ENCODE results near the gene BRD7. TPM values are rescaled to one million over a fixed set of nuclear protein-coding genes. Genes with fewer than 3 reads are reported as not detected.

The BRD7 gene
- polyA plus RNA-seq, 2 of the 4 experiments (the other 2 are of a cell fraction) = 60.4 to 94.5 TPM

DNA sequence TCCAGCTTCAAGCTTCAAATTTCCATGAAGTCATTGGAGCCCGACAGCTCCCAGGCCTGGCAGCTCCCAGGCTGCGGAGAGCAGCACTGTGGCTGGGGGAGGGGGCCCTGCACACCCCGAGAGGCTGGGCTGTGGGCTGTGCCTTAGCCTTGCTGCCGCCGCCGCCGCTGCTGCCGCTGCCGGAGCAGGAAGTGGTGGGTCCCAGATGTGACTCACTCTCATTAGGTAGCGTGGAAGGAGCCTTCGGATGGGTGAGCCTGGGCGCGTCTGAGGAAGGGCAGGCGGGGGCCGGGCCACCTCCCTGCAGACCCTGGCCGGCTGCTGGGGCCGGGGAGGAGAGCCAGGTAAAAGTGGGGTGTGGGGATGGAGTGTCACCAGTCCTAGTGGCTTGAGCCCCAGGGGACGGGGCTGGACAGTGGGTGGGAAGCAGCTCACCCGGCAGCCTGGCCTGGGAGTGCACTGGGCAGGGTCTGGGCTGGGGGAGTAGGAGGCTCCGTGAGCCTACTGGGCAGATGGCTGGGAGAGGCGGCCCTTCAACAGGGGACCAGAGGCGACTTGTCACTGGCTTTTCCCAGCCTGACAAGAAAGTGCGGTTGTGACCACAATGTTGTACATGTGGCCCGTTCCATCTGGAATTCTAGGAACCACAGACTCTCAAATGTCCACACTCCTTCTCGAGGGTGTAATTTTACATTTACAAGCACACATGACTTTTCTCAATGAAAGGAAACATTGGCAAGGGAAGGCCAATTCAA lies 102.3 kb downstream of the BRD7 start, which contains the start of gene ADCY7:
TSS of gene ADCY7 (plus strand) at position 215 of the 755 bp plus-strand sequence. CDS start 21,629 bp downstream, outside the sequence.
- ChIA-PET CTCF (no interaction called here), POLR2A (no interaction called here)
- ATAC-seq (no peak), DNase-seq (ENCODE audit: low read depth in 1 of 2, low spot score in 1 of 2) (no peak), FAIRE-seq (no peak)
- TF ChIP-seq EHMT2 (IDR thresholded peaks at IDR 0.05; ENCODE audit: low read depth) = no peak
- no peak for TF ChIP-seq HMGXB4 (CRISPR knock-in tag; IDR thresholded peaks at IDR 0.05; ENCODE audit: borderline replicate concordance)
- TF ChIP-seq, protein P1, sequence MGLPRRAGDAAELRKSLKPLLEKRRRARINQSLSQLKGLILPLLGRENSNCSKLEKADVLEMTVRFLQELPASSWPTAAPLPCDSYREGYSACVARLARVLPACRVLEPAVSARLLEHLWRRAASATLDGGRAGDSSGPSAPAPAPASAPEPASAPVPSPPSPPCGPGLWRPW (IDR thresholded peaks at IDR 0.05) = no peak
- no peak for TF ChIP-seq NPAS2 (CRISPR knock-in tag; IDR thresholded peaks at IDR 0.05; ENCODE audit: borderline replicate concordance)
- no peak for TF ChIP-seq MAFK (IDR thresholded peaks at IDR 0.05; ENCODE audit: partially characterized antibody)
- TF ChIP-seq REST (IDR thresholded peaks at IDR 0.05) = no peak
- no peak for TF ChIP-seq HEYL (CRISPR knock-in tag; IDR thresholded peaks at IDR 0.05)
- no peak for TF ChIP-seq PHF8 (IDR thresholded peaks at IDR 0.05; ENCODE audit: borderline replicate concordance, low read depth)
- TF ChIP-seq MAZ (IDR thresholded peaks at IDR 0.05; ENCODE audit: borderline replicate concordance, low read depth, low read length) = no peak
- TF ChIP-seq RAD21 (conservative IDR thresholded peaks at IDR 0.05 in 1 of 2, IDR thresholded peaks at IDR 0.05 in 1 of 2) = no peak
- TF ChIP-seq, protein P2, sequence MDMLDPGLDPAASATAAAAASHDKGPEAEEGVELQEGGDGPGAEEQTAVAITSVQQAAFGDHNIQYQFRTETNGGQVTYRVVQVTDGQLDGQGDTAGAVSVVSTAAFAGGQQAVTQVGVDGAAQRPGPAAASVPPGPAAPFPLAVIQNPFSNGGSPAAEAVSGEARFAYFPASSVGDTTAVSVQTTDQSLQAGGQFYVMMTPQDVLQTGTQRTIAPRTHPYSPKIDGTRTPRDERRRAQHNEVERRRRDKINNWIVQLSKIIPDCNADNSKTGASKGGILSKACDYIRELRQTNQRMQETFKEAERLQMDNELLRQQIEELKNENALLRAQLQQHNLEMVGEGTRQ (IDR thresholded peaks at IDR 0.05) = no peak
- TF ChIP-seq, protein P3, sequence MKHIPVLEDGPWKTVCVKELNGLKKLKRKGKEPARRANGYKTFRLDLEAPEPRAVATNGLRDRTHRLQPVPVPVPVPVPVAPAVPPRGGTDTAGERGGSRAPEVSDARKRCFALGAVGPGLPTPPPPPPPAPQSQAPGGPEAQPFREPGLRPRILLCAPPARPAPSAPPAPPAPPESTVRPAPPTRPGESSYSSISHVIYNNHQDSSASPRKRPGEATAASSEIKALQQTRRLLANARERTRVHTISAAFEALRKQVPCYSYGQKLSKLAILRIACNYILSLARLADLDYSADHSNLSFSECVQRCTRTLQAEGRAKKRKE (CRISPR knock-in tag; IDR thresholded peaks at IDR 0.05; ENCODE audit: low read depth) = no peak
- TF ChIP-seq, protein P4, sequence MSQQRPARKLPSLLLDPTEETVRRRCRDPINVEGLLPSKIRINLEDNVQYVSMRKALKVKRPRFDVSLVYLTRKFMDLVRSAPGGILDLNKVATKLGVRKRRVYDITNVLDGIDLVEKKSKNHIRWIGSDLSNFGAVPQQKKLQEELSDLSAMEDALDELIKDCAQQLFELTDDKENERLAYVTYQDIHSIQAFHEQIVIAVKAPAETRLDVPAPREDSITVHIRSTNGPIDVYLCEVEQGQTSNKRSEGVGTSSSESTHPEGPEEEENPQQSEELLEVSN (IDR thresholded peaks at IDR 0.05; ENCODE audit: borderline replicate concordance, low read depth) = no peak
- TF ChIP-seq RARB (CRISPR knock-in tag; IDR thresholded peaks at IDR 0.05) = no peak
- no peak for TF ChIP-seq JUNB (IDR thresholded peaks at IDR 0.05)
- no peak for TF ChIP-seq TP53 (CRISPR knock-in tag; IDR thresholded peaks at IDR 0.05)
- WGBS (ENCODE audit: missing lambda C conversion rate) = 96% methylated on average over 24 of the region's 25 CpGs
- H3K27ac ChIP-seq = peak within 1 kb of the TSS in 1 of 2 experiments; percentile 19; a peak in 2 of 6 replicates
- no peaks in the 10 kb centered on the region for H3K9me3 ChIP-seq
- H3K4me1 ChIP-seq = peaks cover 22% of the 10 kb centered on the region
- no peak within 1 kb of the TSS for H3K4me3 ChIP-seq
- no peak within 1 kb of the TSS for H3K4me2 ChIP-seq

Small RNA genes lying within 50 kb of the gene (small RNA-seq; reads per million reads assigned to genes)
- 0 reads per million in 6 experiments for gene MIR6771

Other genes starting within 250 kb of the BRD7 start
- 14.5 and 19.4 TPM in 2 replicates for gene TENT4B, start 215.7 kb downstream of the BRD7 start, polyA plus RNA-seq (2011; rRNA removed)
- gene TENT4B, start 215.7 kb downstream of the BRD7 start, polyA plus RNA-seq (2017; fragmentation: RNase III; extraction: RNeasy Plus Mini Kit Qiagen cat#74134 plus additional on column Dnase treatment) = 12.2 to 12.5 TPM (median 12.2 TPM) in 3 replicates
- gene ADCY7, start 102.4 kb downstream of the BRD7 start, polyA plus RNA-seq (2011; rRNA removed) = 10.5 and 15.8 TPM in 2 replicates
- gene ADCY7, start 102.4 kb downstream of the BRD7 start, polyA plus RNA-seq (2017; fragmentation: RNase III; extraction: RNeasy Plus Mini Kit Qiagen cat#74134 plus additional on column Dnase treatment) = 14.9 to 19.5 TPM (median 18.7 TPM) in 3 replicates
- gene NKD1, start 179.4 kb upstream of the BRD7 start, polyA plus RNA-seq (2011; rRNA removed) = 0.10 and 0.17 TPM in 2 replicates
- gene NKD1, start 179.4 kb upstream of the BRD7 start, polyA plus RNA-seq (2017; fragmentation: RNase III; extraction: RNeasy Plus Mini Kit Qiagen cat#74134 plus additional on column Dnase treatment) = 0.15 to 0.22 TPM (median 0.19 TPM) in 3 replicates

All from A549 (cell line).